HepG2 (cell line): ENCODE data around the gene NFATC2. TPM values are rescaled to one million over a fixed set of nuclear protein-coding genes. Genes with fewer than 3 reads are reported as not detected.

ENCODE experiments used
- AHR ChIP-seq: IDR thresholded peaks from 2 replicates; pipeline ENCODE4 v1.6.1; 2018; ENCODE audit warnings: missing genetic modification reagents, missing compliant biosample characterization
- BCL6 ChIP-seq: IDR thresholded peaks from 2 replicates; pipeline ENCODE4 v1.6.1; 2016; ENCODE audit warnings: missing genetic modification reagents, missing compliant biosample characterization
- ELF1 ChIP-seq: sonication (generic); formaldehyde crosslinking; IDR thresholded peaks from 2 replicates; pipeline ENCODE4 v1.4.0; 2020; ENCODE audit warnings: missing genetic modification reagents
- HNRNPH1 ChIP-seq: fragments of 200-400 bp; formaldehyde crosslinking; optimal IDR thresholded peaks from 2 replicates; pipeline ENCODE3; 2017; ENCODE audit warnings: mild to moderate bottlenecking, low read depth, low read length
- KDM5B ChIP-seq: sonication (generic); formaldehyde crosslinking; IDR thresholded peaks from 2 replicates; pipeline ENCODE4 v1.4.0; 2020; ENCODE audit warnings: missing genetic modification reagents, mild to moderate bottlenecking, borderline replicate concordance
- MAFF ChIP-seq: IDR thresholded peaks from 2 replicates; pipeline ENCODE4 v1.6.1; 2011; ENCODE audit warnings: low read depth, low read length, improper control_type of control experiment
- MAZ ChIP-seq, 2 experiments: sonication (generic) in 1 of 2; formaldehyde crosslinking in 1 of 2; IDR thresholded peaks; 2 replicates each; pipeline versions ENCODE4 v1.5.0 to v1.6.1; 2012 to 2020; ENCODE audit warnings: low read depth in 2 of 2, mild to moderate bottlenecking in 2 of 2, borderline replicate concordance in 1 of 2, improper control_type of control experiment in 1 of 2, low read length in 1 of 2, missing genetic modification reagents in 1 of 2, moderate library complexity in 1 of 2
- MXD4 ChIP-seq: IDR thresholded peaks from 2 replicates; pipeline ENCODE4 v1.6.1; 2016; ENCODE audit warnings: mild to moderate bottlenecking, missing biosample characterization, missing genetic modification reagents
- NR2F2 ChIP-seq: IDR thresholded peaks from 2 replicates; pipeline ENCODE4 v1.6.1; 2012; ENCODE audit warnings: low read depth, inconsistent platforms, borderline replicate concordance
- SMC3 ChIP-seq: IDR thresholded peaks from 2 replicates; pipeline ENCODE4 v1.6.1; 2011; ENCODE audit warnings: low read length, improper control_type of control experiment
- TBX3 ChIP-seq: fragments of 450-650 bp; IDR thresholded peaks from 2 replicates; pipeline ENCODE4 v1.6.1; 2017; ENCODE audit warnings: antibody characterized with exemption, mild to moderate bottlenecking, inconsistent platforms, borderline replicate concordance
- TFE3 ChIP-seq: IDR thresholded peaks from 2 replicates; pipeline ENCODE4 v1.6.1; 2016
- ZBTB40 ChIP-seq, 2 experiments: fragments of 450-650 bp in 1 of 2; sonication (generic) in 1 of 2; formaldehyde crosslinking in 1 of 2; IDR thresholded peaks; 2 replicates each; pipeline versions ENCODE4 v1.6.1 to v1.8.0; 2016 to 2022; ENCODE audit warnings: antibody characterized with exemption in 1 of 2, mild to moderate bottlenecking in 1 of 2, missing genetic modification reagents in 1 of 2
- ZNF362 ChIP-seq: sonication (generic); formaldehyde crosslinking; IDR thresholded peaks from 2 replicates; pipeline ENCODE4 v1.4.0; 2020; ENCODE audit warnings: missing genetic modification reagents, mild to moderate bottlenecking, borderline replicate concordance
- ZNF660 ChIP-seq: sonication (generic); formaldehyde crosslinking; IDR thresholded peaks from 2 replicates; pipeline ENCODE4 v1.5.1; 2020; ENCODE audit warnings: mild to moderate bottlenecking, low read depth, missing genetic modification reagents, borderline replicate concordance
- ZNF768 ChIP-seq: sonication (generic); formaldehyde crosslinking; IDR thresholded peaks from 2 replicates; pipeline ENCODE4 v1.4.0; 2020; ENCODE audit warnings: missing genetic modification reagents
- ZNF891 ChIP-seq: sonication (generic); formaldehyde crosslinking; IDR thresholded peaks from 2 replicates; pipeline ENCODE4 v1.5.0; 2020; ENCODE audit warnings: mild to moderate bottlenecking, missing genetic modification reagents
- polyA plus RNA-seq, 8 experiments: library from polyadenylated mRNA; depleted of rRNA in 3 of 8; stranded (reverse) in 7 of 8; unstranded in 1 of 8; fragments of >200 nt; fragmentation: Illumina TruSeq in 4 of 8; extraction: Trizol in 4 of 8; gene quantifications; 2 replicates each; pipeline versions ENCODE4 v1.2.1 to v1.2.3, GENCODE V29; 2011 to 2016; ENCODE audit warnings: low read depth in 4 of 8, missing spikeins in 1 of 8, mixed read lengths in 1 of 8; ENCODE audit not compliant: insufficient read depth in 1 of 8
- total RNA-seq, 5 experiments: library from RNA; depleted of rRNA; stranded (reverse); fragments of >200 nt; fragmentation: Illumina TruSeq; extraction: Trizol; gene quantifications; 2 replicates each; pipeline ENCODE4 v1.2.3, GENCODE V29; 2016; ENCODE audit warnings: low read depth in 1 of 5

Gene NFATC2
- total and polyA plus RNA-seq, 2 of the 13 experiments (the other 11 are each of a cell fraction or from before 2014, with no cell fraction given) = 1.9 to 3.3 TPM

DNA sequence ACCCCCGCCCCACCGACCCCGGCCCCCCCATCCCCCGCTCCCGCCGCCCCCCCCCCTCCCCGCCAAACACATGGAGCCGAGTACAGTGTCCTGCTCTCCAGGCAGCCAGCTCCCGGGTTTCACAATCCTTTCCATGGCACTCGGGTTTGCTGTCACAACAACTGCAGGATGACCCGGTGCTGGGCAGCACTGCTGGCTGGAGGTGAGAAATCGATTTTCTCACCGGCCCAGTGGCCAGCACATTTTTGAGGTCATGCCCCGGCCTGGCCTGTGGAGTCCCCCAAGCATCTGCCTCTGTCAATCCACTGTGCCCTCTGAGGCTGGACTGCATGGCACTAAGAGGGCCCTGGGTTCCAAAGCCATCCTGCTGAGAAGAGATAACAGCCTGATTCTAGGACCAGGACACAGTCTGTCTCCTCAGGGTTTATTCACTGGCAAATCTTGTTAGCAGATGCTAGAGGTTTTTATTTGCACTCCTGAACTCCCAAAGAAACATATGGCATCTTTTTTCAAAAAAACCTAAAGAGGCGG lies 129.5 kb downstream of the NFATC2 start (continued):
- TF ChIP-seq TFE3 (peak; percentile 39; the same call in 1 of the 2 replicates), MXD4 (CRISPR knock-in tag) (peak; percentile 74), MAZ (IDR thresholded peaks at IDR 0.05; ENCODE audit: borderline replicate concordance, low read depth, low read length) (peak; percentile 33; the same call in 1 of the 2 replicates), MAZ (CRISPR knock-in tag; IDR thresholded peaks at IDR 0.05; ENCODE audit: low read depth) (no peak), BCL6 (CRISPR knock-in tag) (peak; percentile 85), ZNF660 (no peak), AHR (CRISPR knock-in tag) (peak; percentile 39; the same call in 1 of the 2 replicates), NR2F2 (peak; percentile 76), HNRNPH1 (no peak), ELF1 (CRISPR knock-in tag) (peak; percentile 19; the same call in 1 of the 2 replicates), ZNF362 (CRISPR knock-in tag) (no peak), ZBTB40 (IDR thresholded peaks at IDR 0.05) (no peak), ZBTB40 (CRISPR knock-in tag; IDR thresholded peaks at IDR 0.05) (0 out of 2 replicates have a peak, but pooled peaks have one; percentile 41), KDM5B (CRISPR knock-in tag) (peak; percentile 70; the same call in 1 of the 2 replicates), SMC3 (peak; percentile 28), ZNF891 (CRISPR knock-in tag) (no peak), TBX3 (peak; percentile 56; the same call in 1 of the 2 replicates), MAFF (0 out of 2 replicates have a peak, but pooled peaks have one; percentile 14), ZNF768 (0 out of 2 replicates have a peak, but pooled peaks have one; percentile 19)
